ENCODE measurements around the gene INTS2. TPM values are rescaled to one million over a fixed set of nuclear protein-coding genes. Genes with fewer than 3 reads are reported as not detected.

Gene INTS2
- total and polyA plus RNA-seq, 4 donors, result 2.4 to 18.5 (median 8.5) TPM

DNA sequence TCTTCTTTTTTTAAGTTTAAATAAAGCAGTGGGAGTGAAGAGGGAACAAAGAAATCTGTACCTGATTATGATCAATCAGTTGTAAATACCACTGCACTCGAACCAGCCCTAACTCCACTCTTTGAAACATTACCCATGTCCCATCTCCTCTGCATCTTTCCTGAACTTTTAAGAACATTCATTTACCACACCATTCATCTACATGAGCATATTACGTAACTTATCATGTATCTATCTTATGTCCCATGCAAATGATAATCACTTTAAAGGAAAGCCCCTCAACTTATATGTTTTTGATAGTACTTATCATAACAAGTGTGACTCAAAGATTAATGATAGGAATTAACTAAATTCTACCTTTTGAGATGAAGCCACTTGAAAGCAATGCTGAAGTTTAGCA lies 53.7 kb downstream of the INTS2 start:
- H3K4me3 ChIP-seq, result no peak overlapping the region
- H3K9me3 ChIP-seq (ENCODE audit: control insufficient read depth in 4 of 4, insufficient read depth in 3 of 4, low read length in 3 of 4), result no peaks in the 10 kb centered on the region
- peaks cover 5 to 26% (median 15%) of the 10 kb centered on the region in 4 donors for H3K36me3 ChIP-seq (ENCODE audit: control insufficient read depth in 4 of 4, insufficient read depth in 4 of 4, low read length in 4 of 4)
- no peaks in the 10 kb centered on the region for H3K27me3 ChIP-seq (ENCODE audit: control insufficient read depth in 3 of 3, insufficient read depth in 3 of 3, low read length in 2 of 3)
- no peak overlapping the region for H3K9ac ChIP-seq (ENCODE audit: insufficient read depth in 1 of 2, low read length in 2 of 2)
- DNase-seq (no peak), ATAC-seq (ENCODE audit: insufficient read depth, low FRiP score) (no peak)
- WGBS, 2 donors, result 91 to 95% methylated on average over 2 of the region's 2 CpGs
- TF ChIP-seq, protein P1, sequence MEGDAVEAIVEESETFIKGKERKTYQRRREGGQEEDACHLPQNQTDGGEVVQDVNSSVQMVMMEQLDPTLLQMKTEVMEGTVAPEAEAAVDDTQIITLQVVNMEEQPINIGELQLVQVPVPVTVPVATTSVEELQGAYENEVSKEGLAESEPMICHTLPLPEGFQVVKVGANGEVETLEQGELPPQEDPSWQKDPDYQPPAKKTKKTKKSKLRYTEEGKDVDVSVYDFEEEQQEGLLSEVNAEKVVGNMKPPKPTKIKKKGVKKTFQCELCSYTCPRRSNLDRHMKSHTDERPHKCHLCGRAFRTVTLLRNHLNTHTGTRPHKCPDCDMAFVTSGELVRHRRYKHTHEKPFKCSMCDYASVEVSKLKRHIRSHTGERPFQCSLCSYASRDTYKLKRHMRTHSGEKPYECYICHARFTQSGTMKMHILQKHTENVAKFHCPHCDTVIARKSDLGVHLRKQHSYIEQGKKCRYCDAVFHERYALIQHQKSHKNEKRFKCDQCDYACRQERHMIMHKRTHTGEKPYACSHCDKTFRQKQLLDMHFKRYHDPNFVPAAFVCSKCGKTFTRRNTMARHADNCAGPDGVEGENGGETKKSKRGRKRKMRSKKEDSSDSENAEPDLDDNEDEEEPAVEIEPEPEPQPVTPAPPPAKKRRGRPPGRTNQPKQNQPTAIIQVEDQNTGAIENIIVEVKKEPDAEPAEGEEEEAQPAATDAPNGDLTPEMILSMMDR (IDR thresholded peaks at IDR 0.05; ENCODE audit: control extremely low read depth, extremely low read depth), result no peak
- H3K27ac ChIP-seq (ENCODE audit: low read depth in 1 of 2, low read length in 1 of 2), result no peak overlapping the region
- no peaks in the 10 kb centered on the region for H3K4me1 ChIP-seq (ENCODE audit: control insufficient read depth in 5 of 5, insufficient read depth in 5 of 5, low read length in 5 of 5)

DNA sequence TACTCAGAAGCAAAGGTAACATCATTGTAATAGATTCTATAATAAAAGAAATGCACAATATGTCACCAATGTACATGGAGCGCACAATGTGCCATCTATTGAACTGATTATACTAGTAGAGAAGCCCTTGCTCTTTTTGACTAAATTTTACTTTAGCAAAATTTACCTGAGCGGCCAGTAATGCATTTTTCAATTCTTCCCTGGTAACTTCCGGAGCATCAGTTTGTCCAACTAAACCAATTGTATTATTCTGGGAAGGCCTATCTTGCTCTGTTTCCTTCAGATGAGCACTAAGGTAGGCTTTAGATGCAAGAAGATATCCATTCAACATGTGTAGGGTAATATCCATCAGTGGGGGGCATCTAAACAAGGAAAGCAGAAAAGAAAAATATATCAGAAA lies 55.7 kb downstream of the INTS2 start:
- no peaks in the 10 kb centered on the region for H3K4me1 ChIP-seq (ENCODE audit: control insufficient read depth in 5 of 5, insufficient read depth in 5 of 5, low read length in 5 of 5)
- DNase-seq, result no peak
- H3K9me3 ChIP-seq (ENCODE audit: control insufficient read depth in 4 of 4, insufficient read depth in 3 of 4, low read length in 3 of 4), result no peaks in the 10 kb centered on the region
- no peak overlapping the region for H3K4me3 ChIP-seq
- no peak for ATAC-seq (ENCODE audit: insufficient read depth, low FRiP score)
- H3K36me3 ChIP-seq (ENCODE audit: control insufficient read depth in 4 of 4, insufficient read depth in 4 of 4, low read length in 4 of 4), result peaks cover 6 to 38% (median 18%) of the 10 kb centered on the region in 4 donors
- H3K27ac ChIP-seq (ENCODE audit: low read depth in 1 of 2, low read length in 1 of 2), result no peak overlapping the region
- no peak overlapping the region for H3K9ac ChIP-seq (ENCODE audit: insufficient read depth in 1 of 2, low read length in 2 of 2)
- WGBS, 2 donors, result 97 to 99% methylated on average over 3 of the region's 3 CpGs
- H3K27me3 ChIP-seq (ENCODE audit: control insufficient read depth in 3 of 3, insufficient read depth in 3 of 3, low read length in 2 of 3), result no peaks in the 10 kb centered on the region
- TF ChIP-seq, protein P1 (IDR thresholded peaks at IDR 0.05; ENCODE audit: control extremely low read depth, extremely low read depth), result no peak

DNA sequence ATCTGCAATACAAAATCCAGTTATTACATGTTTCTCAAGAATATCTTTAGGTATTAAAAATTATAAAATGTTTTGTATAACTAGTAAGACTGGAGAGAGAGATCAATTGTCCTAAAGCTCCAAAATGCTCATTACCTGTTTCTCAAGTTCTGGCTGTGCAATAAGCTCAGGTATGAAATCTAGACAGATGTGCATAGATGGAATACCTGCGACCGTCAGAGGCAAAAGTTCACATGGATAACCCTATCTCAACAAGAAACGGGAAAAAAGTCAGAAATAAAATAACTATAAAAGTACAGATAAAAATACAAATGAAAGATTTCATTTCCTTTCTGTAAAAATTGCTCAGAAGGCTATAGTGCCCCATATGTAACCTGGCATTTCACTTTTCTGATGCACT lies 58.6 kb downstream of the INTS2 start:
- Histone ChIP-seq H3K4me1 (ENCODE audit: control insufficient read depth in 5 of 5, insufficient read depth in 5 of 5, low read length in 5 of 5) (peaks cover 0 to 3% (median 0%) of the 10 kb centered on the region in 5 donors), H3K27ac (ENCODE audit: low read depth in 1 of 2, low read length in 1 of 2) (no peak overlapping the region), H3K36me3 (ENCODE audit: control insufficient read depth in 4 of 4, insufficient read depth in 4 of 4, low read length in 4 of 4) (peaks cover 6 to 34% (median 17%) of the 10 kb centered on the region in 4 donors), H3K27me3 (ENCODE audit: control insufficient read depth in 3 of 3, insufficient read depth in 3 of 3, low read length in 2 of 3) (no peaks in the 10 kb centered on the region), H3K4me3 (no peak overlapping the region), H3K9ac (ENCODE audit: insufficient read depth in 1 of 2, low read length in 2 of 2) (no peak overlapping the region), H3K9me3 (ENCODE audit: control insufficient read depth in 4 of 4, insufficient read depth in 3 of 4, low read length in 3 of 4) (no peaks in the 10 kb centered on the region)
- DNase-seq (no peak), ATAC-seq (ENCODE audit: insufficient read depth, low FRiP score) (no peak)
- TF ChIP-seq, protein P1 (IDR thresholded peaks at IDR 0.05; ENCODE audit: control extremely low read depth, extremely low read depth), result no peak
- 95 to 97% methylated on average over 3 of the region's 3 CpGs for WGBS, 2 donors

DNA sequence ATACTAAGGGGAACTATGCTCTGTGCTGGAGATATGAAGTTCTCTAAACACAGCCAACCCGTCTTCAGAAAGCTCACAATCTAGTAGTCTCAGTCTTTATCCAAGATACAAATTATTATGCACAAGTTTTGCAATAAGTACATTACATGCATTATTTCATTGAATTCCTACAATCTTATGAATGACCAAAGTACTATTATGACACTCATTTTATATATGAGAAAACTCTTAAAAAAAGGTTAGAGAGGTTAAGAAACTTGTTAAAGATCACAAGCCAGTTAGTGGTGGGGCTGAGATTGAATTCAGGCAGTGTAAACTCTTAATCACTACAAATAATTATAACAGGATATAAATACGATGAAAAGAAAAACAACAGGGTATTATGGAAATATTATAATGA lies 59.7 kb downstream of the INTS2 start:
- peaks cover 0 to 5% (median 0%) of the 10 kb centered on the region in 5 donors for H3K4me1 ChIP-seq (ENCODE audit: control insufficient read depth in 5 of 5, insufficient read depth in 5 of 5, low read length in 5 of 5)
- ATAC-seq (ENCODE audit: insufficient read depth, low FRiP score) (no peak), DNase-seq (no peak)
- H3K9me3 ChIP-seq (ENCODE audit: control insufficient read depth in 4 of 4, insufficient read depth in 3 of 4, low read length in 3 of 4), result no peaks in the 10 kb centered on the region
- H3K27ac ChIP-seq (ENCODE audit: low read depth in 1 of 2, low read length in 1 of 2), result no peak overlapping the region
- H3K27me3 ChIP-seq (ENCODE audit: control insufficient read depth in 3 of 3, insufficient read depth in 3 of 3, low read length in 2 of 3), result no peaks in the 10 kb centered on the region
- WGBS, 2 donors, result 94% methylated on average over 2 of the region's 2 CpGs
- peaks cover 6 to 31% (median 18%) of the 10 kb centered on the region in 4 donors for H3K36me3 ChIP-seq (ENCODE audit: control insufficient read depth in 4 of 4, insufficient read depth in 4 of 4, low read length in 4 of 4)
- H3K9ac ChIP-seq (ENCODE audit: insufficient read depth in 1 of 2, low read length in 2 of 2), result no peak overlapping the region
- no peak overlapping the region for H3K4me3 ChIP-seq
- TF ChIP-seq, protein P1 (IDR thresholded peaks at IDR 0.05; ENCODE audit: control extremely low read depth, extremely low read depth), result no peak

Data from lung (tissue), 12 donors.